Astrocyte of the cerebellum (primary cell): ENCODE data around the gene KRTAP9-4.
"Not testable (repeated sequence)": the region's sequence is repeated elsewhere in the genome, so short reads cannot be mapped to it uniquely, and the experiment has no call there.

ENCODE experiments used
- DNase-seq: peaks from one replicate; pipeline ENCODE4 v3.0.0-alpha.2; 2011; ENCODE audit warnings: low read depth
- H3K4me3 ChIP-seq: 2 replicates; pipeline ENCODE4 v1.5.1; 2011; ENCODE audit warnings: mild to moderate bottlenecking, low read depth, low read length, moderate library complexity
- in situ Hi-C: cut with HindIII; loops from 2 replicates; pipeline ENCODE4 v1.10.0; 2017; ENCODE audit warnings: low sequenced_read_pairs
- TF ChIP-seq, protein P1 (sequence below): IDR thresholded peaks from 2 replicates; pipeline ENCODE4 v1.5.1; 2012; ENCODE audit warnings: low read length, low read depth, moderate library complexity, mild to moderate bottlenecking; ENCODE audit errors: missing control alignments

Gene KRTAP9-4

DNA sequence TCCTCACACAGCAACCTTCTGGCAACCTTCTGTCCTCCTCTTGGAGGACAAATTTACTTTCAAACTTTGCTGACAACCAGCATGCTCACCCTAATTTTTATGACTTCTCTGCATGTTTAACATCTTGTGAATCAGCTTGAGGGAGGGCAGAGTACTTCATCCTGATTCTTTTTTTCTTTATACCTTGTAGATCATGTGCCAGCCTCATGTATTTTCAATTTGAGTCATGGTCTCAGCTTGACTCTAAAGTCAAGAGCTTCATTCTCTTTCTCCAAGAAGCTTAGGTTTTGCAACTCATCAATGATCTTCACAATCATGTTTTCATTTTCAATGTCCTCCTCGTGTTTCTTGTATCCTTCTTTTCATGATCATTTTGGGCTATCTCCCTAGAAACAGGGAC is 22.4 kb downstream of the KRTAP9-4 start:
- H3K4me3 ChIP-seq = no peak overlapping the region
- in situ Hi-C loops = no loop called here
- no peak for DNase-seq
- TF ChIP-seq, protein P1, sequence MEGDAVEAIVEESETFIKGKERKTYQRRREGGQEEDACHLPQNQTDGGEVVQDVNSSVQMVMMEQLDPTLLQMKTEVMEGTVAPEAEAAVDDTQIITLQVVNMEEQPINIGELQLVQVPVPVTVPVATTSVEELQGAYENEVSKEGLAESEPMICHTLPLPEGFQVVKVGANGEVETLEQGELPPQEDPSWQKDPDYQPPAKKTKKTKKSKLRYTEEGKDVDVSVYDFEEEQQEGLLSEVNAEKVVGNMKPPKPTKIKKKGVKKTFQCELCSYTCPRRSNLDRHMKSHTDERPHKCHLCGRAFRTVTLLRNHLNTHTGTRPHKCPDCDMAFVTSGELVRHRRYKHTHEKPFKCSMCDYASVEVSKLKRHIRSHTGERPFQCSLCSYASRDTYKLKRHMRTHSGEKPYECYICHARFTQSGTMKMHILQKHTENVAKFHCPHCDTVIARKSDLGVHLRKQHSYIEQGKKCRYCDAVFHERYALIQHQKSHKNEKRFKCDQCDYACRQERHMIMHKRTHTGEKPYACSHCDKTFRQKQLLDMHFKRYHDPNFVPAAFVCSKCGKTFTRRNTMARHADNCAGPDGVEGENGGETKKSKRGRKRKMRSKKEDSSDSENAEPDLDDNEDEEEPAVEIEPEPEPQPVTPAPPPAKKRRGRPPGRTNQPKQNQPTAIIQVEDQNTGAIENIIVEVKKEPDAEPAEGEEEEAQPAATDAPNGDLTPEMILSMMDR = no peak

DNA sequence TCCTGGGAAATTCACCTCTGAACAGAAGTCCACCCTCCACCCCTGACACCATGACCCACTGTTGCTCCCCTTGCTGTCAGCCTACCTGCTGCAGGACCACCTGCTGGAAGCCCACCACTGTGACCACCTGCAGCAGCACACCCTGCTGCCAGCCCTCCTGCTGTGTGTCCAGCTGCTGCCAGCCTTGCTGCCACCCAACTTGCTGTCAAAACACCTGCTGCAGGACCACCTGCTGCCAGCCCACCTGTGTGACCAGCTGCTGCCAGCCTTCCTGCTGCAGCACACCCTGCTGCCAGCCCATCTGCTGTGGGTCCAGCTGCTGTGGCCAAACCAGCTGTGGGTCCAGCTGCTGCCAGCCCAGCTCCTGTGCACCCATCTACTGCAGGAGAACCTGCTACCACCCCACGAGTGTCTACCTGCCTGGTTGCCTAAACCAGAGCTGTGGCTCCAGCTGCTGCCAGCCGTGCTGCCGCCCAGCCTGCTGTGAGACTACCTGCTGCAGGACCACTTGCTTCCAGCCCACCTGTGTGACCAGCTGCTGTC is 26.2 kb downstream of the KRTAP9-4 start, which contains the start of gene KRTAP9-7:
Gene KRTAP9-7 (plus strand): TSS at position 51 of the 543 bp plus-strand sequence. CDS start 0 bp downstream, at position 51.
- H3K4me3 ChIP-seq, DNase-seq, in situ Hi-C loops: not testable (repeated sequence)

DNA sequence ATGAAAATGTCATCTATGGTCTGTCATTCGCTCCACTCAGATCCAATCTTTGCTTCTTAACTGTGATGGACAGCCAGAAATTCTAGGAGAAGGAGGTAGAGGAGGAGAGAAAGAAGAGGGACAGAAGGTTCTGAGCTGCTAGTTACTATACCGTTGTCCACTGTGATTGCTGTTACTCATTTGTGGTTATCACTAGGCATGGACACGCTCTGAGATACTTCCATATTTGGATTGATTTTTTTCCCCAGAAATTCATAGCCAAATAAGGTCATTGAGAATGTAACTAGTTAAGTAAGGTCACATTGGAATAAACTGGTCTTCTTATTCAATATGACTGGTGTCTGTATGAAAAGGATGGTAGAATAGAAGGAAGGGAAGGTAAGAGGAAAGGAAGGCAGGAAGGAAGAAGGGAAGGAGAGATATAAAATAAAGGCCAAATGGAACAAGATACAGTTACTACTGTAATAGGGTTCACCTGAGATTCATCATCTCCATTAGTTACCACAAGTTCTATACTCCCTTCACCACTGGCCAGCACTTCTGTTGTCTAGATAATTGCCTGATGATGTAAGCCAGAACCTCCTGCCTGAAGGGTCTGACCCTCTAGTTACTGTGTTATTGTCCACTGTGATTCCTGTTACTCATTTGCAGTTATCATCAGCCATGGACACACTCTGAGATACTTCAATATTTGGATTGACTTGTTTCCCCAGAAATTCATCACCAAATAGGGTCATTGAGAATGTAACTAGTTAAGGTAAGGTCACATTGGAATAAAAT is 28.9 kb downstream of the KRTAP9-4 start:
- TF ChIP-seq, protein P1 = no peak
- no peak overlapping the region for H3K4me3 ChIP-seq
- in situ Hi-C loops = no loop called here
- DNase-seq = no peak

DNA sequence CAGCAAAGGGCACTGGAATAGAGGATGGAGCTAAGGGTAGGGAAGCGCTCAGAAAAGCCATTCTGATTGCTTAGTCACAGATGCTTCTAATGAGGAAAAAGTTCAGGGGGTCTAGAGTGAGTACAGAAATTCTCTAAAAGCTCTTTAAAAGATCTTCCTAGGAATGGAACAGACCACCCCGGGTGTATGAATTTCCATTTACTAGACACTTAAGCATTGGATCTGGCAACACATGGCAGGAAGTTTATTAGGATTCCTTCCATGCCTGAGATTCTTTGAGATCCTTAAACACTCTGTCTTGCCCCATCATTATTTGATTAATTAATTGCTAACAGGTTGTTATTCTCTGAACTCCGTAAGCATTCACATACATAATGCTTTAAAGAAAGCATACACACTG is 34.6 kb downstream of the KRTAP9-4 start:
- in situ Hi-C loops = no loop called here
- DNase-seq = no peak
- TF ChIP-seq, protein P1 = no peak
- H3K4me3 ChIP-seq = no peak overlapping the region

DNA sequence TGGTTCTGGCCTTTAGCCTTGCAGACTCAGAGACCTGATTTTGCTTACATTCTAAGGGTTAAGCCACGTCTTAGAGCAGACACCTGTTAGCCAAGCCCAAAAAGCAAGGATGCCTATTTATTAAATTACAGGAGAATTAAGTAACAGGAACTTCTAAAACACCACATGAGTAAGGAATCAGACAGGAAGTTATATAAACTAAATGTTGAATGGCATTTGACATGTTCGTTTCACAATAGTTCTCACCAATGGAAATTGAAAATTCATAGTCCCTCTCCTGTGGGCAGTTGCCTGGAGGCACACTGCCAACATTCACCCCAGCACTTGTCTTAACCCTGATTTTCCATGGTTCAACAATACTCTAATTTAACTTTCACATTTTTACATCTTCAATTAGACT is 35.1 kb downstream of the KRTAP9-4 start:
- no peak for DNase-seq
- no peak overlapping the region for H3K4me3 ChIP-seq
- in situ Hi-C loops = no loop called here
- TF ChIP-seq, protein P1 = no peak

DNA sequence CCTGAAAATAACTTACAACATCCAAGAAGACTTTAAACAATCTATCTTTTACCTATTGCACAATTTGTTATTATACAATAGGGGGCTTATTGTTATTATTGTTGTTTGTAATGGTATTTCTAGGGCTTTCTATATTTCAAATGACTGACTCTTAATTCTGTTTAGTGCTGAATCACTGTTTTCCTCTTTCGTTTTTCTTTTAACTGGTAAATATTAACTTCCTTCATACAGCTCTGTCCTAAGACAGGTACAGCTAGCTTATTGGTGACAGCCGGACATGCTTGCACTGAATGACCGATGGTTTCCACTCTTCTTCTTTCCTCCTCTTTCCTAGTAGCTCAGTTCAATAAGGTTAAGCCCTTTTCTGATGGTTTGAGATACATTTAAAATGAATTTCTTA is 37.6 kb downstream of the KRTAP9-4 start:
- no peak for DNase-seq
- TF ChIP-seq, protein P1 = no peak
- in situ Hi-C loops = no loop called here
- no peak overlapping the region for H3K4me3 ChIP-seq

DNA sequence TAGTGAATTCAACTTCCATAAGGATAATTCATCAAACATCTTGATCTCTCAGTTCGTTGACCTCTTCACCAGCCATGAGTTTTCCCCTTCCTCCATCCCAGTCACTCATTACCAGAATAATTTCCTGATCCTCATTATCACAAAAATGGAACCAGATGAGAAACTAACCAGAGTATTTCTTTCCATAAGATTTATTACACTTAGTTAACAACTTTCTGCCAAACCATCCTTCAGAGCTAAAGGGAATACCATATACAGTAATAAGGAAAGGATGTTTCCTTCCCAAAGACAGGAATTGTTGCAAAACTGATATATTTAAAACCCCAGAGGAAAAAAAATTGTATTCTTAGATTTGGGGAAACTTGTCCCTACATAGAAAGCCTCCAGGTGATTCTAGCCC is 44.5 kb downstream of the KRTAP9-4 start:
- DNase-seq = no peak
- H3K4me3 ChIP-seq = no peak overlapping the region
- TF ChIP-seq, protein P1 = no peak
- in situ Hi-C loops = no loop called here
